Measurements from ENCODE around the gene TPX2. TPM values are rescaled to one million over a fixed set of nuclear protein-coding genes. Genes with fewer than 3 reads are reported as not detected.

The TPX2 gene
- total RNA-seq = 100 to 1,000 TPM; 112 to 113 TPM

- Mint-ChIP-seq H3K4me1 (ENCODE audit: low read depth) (peaks cover 3% of the 10 kb centered on the region), H3K27me3 (no peaks in the 10 kb centered on the region), H3K9me3 (no peaks in the 10 kb centered on the region), H3K36me3 (ENCODE audit: low read depth) (peaks cover 11% of the 10 kb centered on the region), H3K4me3 (no peak within 1 kb of the TSS), H3K27ac (no peak within 1 kb of the TSS)
- peak; percentile 94 for ATAC-seq
- CTCF ChIA-PET = interaction anchor here (0.7 to 2.1 kb wide), 8 partner anchors 12 to 133 kb away, joined by 3 to 17 read pairs (median 4); partner anchors contain the start of genes BCL2L1 and ID1
- peak; percentile 90 for DNase-seq
- POLR2A ChIA-PET = interaction anchor here (1.0 to 2.3 kb wide), 4 partner anchors 10 to 19 kb away, joined by 3 to 9 read pairs (median 4); no protein-coding TSS in a partner anchor
- intact Hi-C loops (cut with micrococcal nuclease) = no loop called here
- TF ChIP-seq CTCF (IDR thresholded peaks at IDR 0.05) = no peak
Observed at GRCh38 chr20:31738729-31739549, at the start of gene TPX2. Gene TPX2, plus strand, starts transcription at chr20:31739290. Its CDS starts 18,187 bp downstream, at chr20:31757477.

- Mint-ChIP-seq H3K9me3 (no peaks in the 10 kb centered on the region), H3K36me3 (ENCODE audit: low read depth) (peaks cover 76% of the 10 kb centered on the region), H3K4me3 (no peak overlapping the region), H3K4me1 (ENCODE audit: low read depth) (peaks cover 70% of the 10 kb centered on the region), H3K27me3 (no peaks in the 10 kb centered on the region), H3K27ac (peak overlapping the region; percentile 83)
- DNase-seq (no peak), ATAC-seq (no peak)
- POLR2A ChIA-PET = interaction anchor here (1.5 kb wide), 1 partner anchor 15 kb away, joined by 5 read pairs; no protein-coding TSS in a partner anchor
- no peak for TF ChIP-seq CTCF (IDR thresholded peaks at IDR 0.05)
- CTCF ChIA-PET = no interaction called here
- intact Hi-C loops (cut with micrococcal nuclease) = no loop called here
Observed at GRCh38 chr20:31690124-31690666, 48.9 kb upstream of the TPX2 start.

- intact Hi-C loops (cut with micrococcal nuclease) = no loop called here
- H3K4me1 Mint-ChIP-seq (ENCODE audit: low read depth) = peaks cover 66% of the 10 kb centered on the region
- peaks cover 71% of the 10 kb centered on the region for H3K36me3 Mint-ChIP-seq (ENCODE audit: low read depth)
- H3K27me3 Mint-ChIP-seq = no peaks in the 10 kb centered on the region
- ATAC-seq (peak; percentile 48), DNase-seq (no peak)
- peak overlapping the region; percentile 1 for H3K4me3 Mint-ChIP-seq
- CTCF ChIA-PET = interaction anchor here (0.8 to 1.6 kb wide), 7 partner anchors 12 to 79 kb away, joined by 3 to 12 read pairs (median 3); partner anchors contain the start of gene BCL2L1
- TF ChIP-seq CTCF (IDR thresholded peaks at IDR 0.05) = no peak
- peak overlapping the region; percentile 75 for H3K27ac Mint-ChIP-seq
- H3K9me3 Mint-ChIP-seq = no peaks in the 10 kb centered on the region
- POLR2A ChIA-PET = interaction anchor here (0.8 to 1.6 kb wide), 5 partner anchors 8 to 32 kb away, joined by 3 to 4 read pairs (median 3); no protein-coding TSS in a partner anchor
Observed at GRCh38 chr20:31691646-31692275, 47.3 kb upstream of the TPX2 start.

GRCh38 chr20:31693402-31693801 lies 45.7 kb upstream of the TPX2 start:
- peak overlapping the region; percentile 34 for H3K27ac Mint-ChIP-seq
- H3K36me3 Mint-ChIP-seq (ENCODE audit: low read depth) = peaks cover 70% of the 10 kb centered on the region
- DNase-seq = no peak

More at GRCh38 chr20:31693402-31693801, 45.7 kb upstream of the TPX2 start:
- Mint-ChIP-seq H3K4me1 (ENCODE audit: low read depth) (peaks cover 67% of the 10 kb centered on the region), H3K9me3 (no peaks in the 10 kb centered on the region), H3K27me3 (no peaks in the 10 kb centered on the region), H3K4me3 (no peak overlapping the region)
- no peak for ATAC-seq
- CTCF ChIA-PET = interaction anchor here (0.6 to 1.2 kb wide), 4 partner anchors 17 to 125 kb away, joined by 3 to 6 read pairs (median 3); no protein-coding TSS in a partner anchor
- POLR2A ChIA-PET = interaction anchor here (1.1 to 1.4 kb wide), 2 partner anchors 9 to 17 kb away, joined by 3 to 5 read pairs; no protein-coding TSS in a partner anchor
- intact Hi-C loops (cut with micrococcal nuclease) = no loop called here
- no peak for TF ChIP-seq CTCF (IDR thresholded peaks at IDR 0.05)
